ENCODE data around the gene STK24. TPM values are rescaled to one million over a fixed set of nuclear protein-coding genes. Genes with fewer than 3 reads are reported as not detected.

Gene STK24
- total and polyA plus RNA-seq, 10 of the 15 experiments (the other 5 are each of a cell fraction or from before 2014, with no cell fraction given) = 7.5 to 115 (median 52.9) TPM

DNA sequence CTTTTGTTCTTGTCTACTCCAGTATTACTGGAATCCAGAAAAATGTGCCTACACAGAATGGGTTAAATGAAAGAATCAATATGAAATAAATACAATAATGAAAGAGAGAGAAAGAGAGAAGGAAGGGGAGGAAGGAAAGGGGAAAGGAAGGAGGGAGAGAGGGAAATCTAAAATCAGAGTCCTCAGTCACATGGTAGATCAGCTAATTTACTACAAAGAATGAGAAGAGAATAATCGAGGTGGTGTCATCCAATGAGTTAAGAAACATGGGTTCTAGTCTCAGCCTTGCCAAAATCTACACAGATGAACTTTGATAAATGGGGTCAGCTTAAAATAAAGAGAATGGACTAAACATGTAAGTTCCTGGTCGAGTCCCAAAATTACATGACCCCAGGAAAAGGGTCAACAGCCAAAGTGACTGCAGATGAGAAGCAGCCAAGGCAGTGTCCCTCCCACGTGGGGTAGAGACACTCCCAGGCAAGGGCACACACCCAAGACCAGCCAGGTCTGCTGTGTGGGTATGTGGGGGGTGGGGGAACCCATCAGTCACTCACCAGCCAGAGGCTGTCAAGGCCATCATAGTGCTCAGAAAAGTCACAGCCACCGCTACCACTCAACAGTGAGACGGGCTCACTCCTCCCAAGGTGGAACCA, 103.6 kb downstream of the STK24 start:
- Histone ChIP-seq H3K79me2 (ENCODE audit: control insufficient read depth, insufficient read depth, low read length) (peaks cover 24% of the 10 kb centered on the region), H3K36me3 (ENCODE audit: control insufficient read depth in 2 of 2, insufficient read depth in 2 of 2, low read length in 1 of 2) (peaks cover 31 to 44% of the 10 kb centered on the region in 2 experiments), H4K20me1 (ENCODE audit: control insufficient read depth, insufficient read depth) (no peaks in the 10 kb centered on the region; the same call in 1 of the 2 replicates), H2AFZ (ENCODE audit: control insufficient read depth, low read depth, low read length) (no peak overlapping the region), H3K27ac (ENCODE audit: control insufficient read depth, insufficient read depth) (no peak overlapping the region), H3K9ac (ENCODE audit: control insufficient read depth, insufficient read depth, low read length) (no peak overlapping the region), H3K4me3 (no peak overlapping the region), H3K4me2 (ENCODE audit: control insufficient read depth, insufficient read depth) (no peak overlapping the region), H3K4me1 (ENCODE audit: control insufficient read depth, insufficient read depth, low read length) (peaks cover 22% of the 10 kb centered on the region), H3K9me3 (replicated peaks; ENCODE audit: control insufficient read depth, insufficient read depth, low read length) (no peaks in the 10 kb centered on the region), H3K27me3 (replicated peaks in 1 of 2; ENCODE audit: control insufficient read depth in 2 of 2, insufficient read depth in 2 of 2, low read length in 1 of 2) (no peaks in the 10 kb centered on the region)
- in situ Hi-C loops (cut with MboI) (no loop called here), intact Hi-C loops (cut with micrococcal nuclease; ENCODE audit: unreplicated experiment) (no loop called here)
- ChIA-PET POLR2A (no interaction called here), SMC1A (ENCODE audit: uncharacterized antibody, unreplicated experiment) (interaction anchor here (2.2 kb wide), 1 partner anchor 10 kb away, joined by 7 read pairs; no protein-coding TSS in a partner anchor), CTCF (interaction anchor here (0.6 to 1.3 kb wide), 3 partner anchors 180 to 208 kb away, joined by 3 to 4 read pairs (median 4); no protein-coding TSS in a partner anchor), RAD21 (ENCODE audit: unreplicated experiment) (interaction anchor here (1.7 kb wide), 1 partner anchor 180 kb away, joined by 5 read pairs; no protein-coding TSS in a partner anchor)
- FAIRE-seq (no peak), ATAC-seq (no peak), DNase-seq (ENCODE audit: low read depth, low spot score) (no peak)
- BruUV-seq (replicated peaks) = no TSS peak
- TF ChIP-seq, protein P1, sequence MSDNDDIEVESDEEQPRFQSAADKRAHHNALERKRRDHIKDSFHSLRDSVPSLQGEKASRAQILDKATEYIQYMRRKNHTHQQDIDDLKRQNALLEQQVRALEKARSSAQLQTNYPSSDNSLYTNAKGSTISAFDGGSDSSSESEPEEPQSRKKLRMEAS (IDR thresholded peaks at IDR 0.05; ENCODE audit: low read depth, low read length) = no peak
- whole genome bisulfite sequencing (ENCODE audit: insufficient coverage, insufficient replicate concordance, low lambda C conversion rate, missing lambda C conversion rate) = 69% methylated on average over 5 of the region's 5 CpGs

DNA sequence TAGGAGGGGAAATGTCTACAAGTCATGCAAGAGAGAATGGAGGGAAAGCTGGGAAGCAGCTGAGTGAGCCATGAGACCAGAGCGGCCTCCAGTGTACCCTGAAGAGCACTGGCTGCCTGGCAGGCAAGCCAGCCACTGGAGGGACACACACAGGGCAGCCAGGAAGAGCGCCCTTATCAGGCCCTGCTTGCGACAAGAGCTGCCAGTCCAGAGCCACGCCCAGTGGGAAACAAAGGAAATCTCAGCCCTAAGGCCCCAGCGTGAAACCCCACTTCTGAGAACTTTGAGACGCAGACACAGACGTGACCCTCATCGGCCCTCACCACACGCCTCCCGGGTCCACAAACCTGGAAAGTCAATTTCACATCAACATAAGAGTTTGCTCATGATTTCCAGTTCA, 105.0 kb downstream of the STK24 start:
- ChIA-PET POLR2A (no interaction called here), CTCF (interaction anchor here (1.1 to 6.5 kb wide), 2 partner anchors 85 to 181 kb away, joined by 3 to 54 read pairs; no protein-coding TSS in a partner anchor), RAD21 (ENCODE audit: unreplicated experiment) (interaction anchor here (1.7 kb wide), 1 partner anchor 182 kb away, joined by 5 read pairs; no protein-coding TSS in a partner anchor), SMC1A (ENCODE audit: uncharacterized antibody, unreplicated experiment) (interaction anchor here (2.2 kb wide), 1 partner anchor 11 kb away, joined by 7 read pairs; no protein-coding TSS in a partner anchor)
- Histone ChIP-seq H3K9me3 (replicated peaks; ENCODE audit: control insufficient read depth, insufficient read depth, low read length) (no peaks in the 10 kb centered on the region), H3K27me3 (replicated peaks in 1 of 2; ENCODE audit: control insufficient read depth in 2 of 2, insufficient read depth in 2 of 2, low read length in 1 of 2) (no peaks in the 10 kb centered on the region), H3K36me3 (ENCODE audit: control insufficient read depth in 2 of 2, insufficient read depth in 2 of 2, low read length in 1 of 2) (peaks cover 33 to 54% of the 10 kb centered on the region in 2 experiments), H3K4me3 (no peak overlapping the region), H3K9ac (ENCODE audit: control insufficient read depth, insufficient read depth, low read length) (no peak overlapping the region), H3K4me1 (ENCODE audit: control insufficient read depth, insufficient read depth, low read length) (peaks cover 9% of the 10 kb centered on the region), H3K79me2 (ENCODE audit: control insufficient read depth, insufficient read depth, low read length) (peaks cover 14% of the 10 kb centered on the region), H2AFZ (ENCODE audit: control insufficient read depth, low read depth, low read length) (no peak overlapping the region), H3K4me2 (ENCODE audit: control insufficient read depth, insufficient read depth) (no peak overlapping the region), H4K20me1 (ENCODE audit: control insufficient read depth, insufficient read depth) (no peaks in the 10 kb centered on the region; the same call in 1 of the 2 replicates), H3K27ac (ENCODE audit: control insufficient read depth, insufficient read depth) (no peak overlapping the region)
- no peak for DNase-seq (ENCODE audit: low read depth, low spot score)
- no peak for ATAC-seq
- BruUV-seq (replicated peaks) = no TSS peak
- WGBS (ENCODE audit: insufficient coverage, insufficient replicate concordance, low lambda C conversion rate, missing lambda C conversion rate) = 89% methylated on average over 10 of the region's 10 CpGs
- TF ChIP-seq, protein P2, sequence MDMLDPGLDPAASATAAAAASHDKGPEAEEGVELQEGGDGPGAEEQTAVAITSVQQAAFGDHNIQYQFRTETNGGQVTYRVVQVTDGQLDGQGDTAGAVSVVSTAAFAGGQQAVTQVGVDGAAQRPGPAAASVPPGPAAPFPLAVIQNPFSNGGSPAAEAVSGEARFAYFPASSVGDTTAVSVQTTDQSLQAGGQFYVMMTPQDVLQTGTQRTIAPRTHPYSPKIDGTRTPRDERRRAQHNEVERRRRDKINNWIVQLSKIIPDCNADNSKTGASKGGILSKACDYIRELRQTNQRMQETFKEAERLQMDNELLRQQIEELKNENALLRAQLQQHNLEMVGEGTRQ (IDR thresholded peaks at IDR 0.05; ENCODE audit: borderline replicate concordance, low read depth, low read length) = no peak
- no peak for TF ChIP-seq NR2F1 (conservative IDR thresholded peaks at IDR 0.05)
- no peak for FAIRE-seq
- intact Hi-C loops (cut with micrococcal nuclease; ENCODE audit: unreplicated experiment) = no loop called here
- in situ Hi-C loops (cut with MboI) = no loop called here
